ENCODE results near the gene C2CD2L. TPM values are rescaled to one million over a fixed set of nuclear protein-coding genes. Genes with fewer than 3 reads are reported as not detected.

Gene C2CD2L
- total RNA-seq, 1 experiment from 2014 or later, result 5.6 TPM

GRCh38 chr11:119144825-119145486, 37.8 kb downstream of the C2CD2L start:
- H3K4me1 Mint-ChIP-seq, result peaks cover 19 to 28% of the 10 kb centered on the region in 2 experiments
- Histone ChIP-seq H2AK5ac (ENCODE audit: insufficient read length, low read length) (no peak overlapping the region), H3K9me3 (ENCODE audit: control insufficient read depth, low read depth, low read length) (no peaks in the 10 kb centered on the region), H2AFZ (ENCODE audit: low read length) (no peak overlapping the region), H4K91ac (ENCODE audit: insufficient read length, low read depth, low read length) (no peak overlapping the region), H2BK5ac (ENCODE audit: insufficient read length, low read length) (no peak overlapping the region), H3K23me2 (ENCODE audit: insufficient read length, low read depth, low read length, poor library complexity, severe bottlenecking) (peaks cover 14% of the 10 kb centered on the region), H2BK15ac (ENCODE audit: low read depth, low read length) (no peak overlapping the region), H3K4me1 (ENCODE audit: insufficient read depth, low read length) (no peaks in the 10 kb centered on the region; the same call in 1 of the 2 replicates), H3K27me3 (ENCODE audit: insufficient read depth, low read length) (peaks cover 10% of the 10 kb centered on the region; the same call in 1 of the 2 replicates), H3K27ac (ENCODE audit: insufficient read length, low read depth, low read length) (no peak overlapping the region), H2BK120ac (ENCODE audit: low read depth, low read length, poor library complexity, severe bottlenecking) (no peak overlapping the region), H3K18ac (ENCODE audit: insufficient read length, low read depth, low read length) (no peak overlapping the region), H3K79me1 (ENCODE audit: insufficient read depth, low read depth, low read length, poor library complexity, severe bottlenecking) (no peaks in the 10 kb centered on the region), H3K79me2 (ENCODE audit: insufficient read depth, low read length) (no peaks in the 10 kb centered on the region), H4K5ac (ENCODE audit: insufficient read length, low read depth, low read length) (no peak overlapping the region), H3K4ac (ENCODE audit: low read depth, low read length) (no peak overlapping the region), H4K8ac (replicated peaks; ENCODE audit: insufficient read length, low read depth, low read length) (no peak overlapping the region), H2BK12ac (ENCODE audit: insufficient read length, low read depth, low read length) (no peak overlapping the region), H3K9ac (ENCODE audit: extremely low read depth, insufficient read length, low read length) (no peak overlapping the region), H3T11ph (ENCODE audit: low read length) (no peak overlapping the region), H4K20me1 (ENCODE audit: control insufficient read depth, insufficient read depth, insufficient read length) (no peaks in the 10 kb centered on the region), H3K23ac (ENCODE audit: insufficient read length, low read depth, low read length) (no peak overlapping the region), H3K4me2 (ENCODE audit: insufficient read depth, insufficient read length, low read length) (no peak overlapping the region), H3K14ac (ENCODE audit: insufficient read depth, low read length) (no peak overlapping the region), H3K56ac (ENCODE audit: insufficient read length, low read depth, low read length) (no peak overlapping the region), H2BK20ac (ENCODE audit: low read depth, low read length, poor library complexity, severe bottlenecking) (no peak overlapping the region)
- no peaks in the 10 kb centered on the region; a peak in 2 of 7 replicates for H3K36me3 Mint-ChIP-seq (ENCODE audit: insufficient read depth in 1 of 3, low read depth in 3 of 3)
- H3K27me3 Mint-ChIP-seq (ENCODE audit: low read depth), result peaks cover 49% of the 10 kb centered on the region
- H3K9me3 Mint-ChIP-seq, result no peaks in the 10 kb centered on the region
- no CpG with 5 or more reads among the region's 7 CpGs for WGBS (ENCODE audit: extremely low coverage, insufficient read length, low lambda C conversion rate)
- DNase-seq, result peak; percentile 90
- TF ChIP-seq CTCF (conservative IDR thresholded peaks at IDR 0.05), result peak; percentile 77
- H3K4me3 Mint-ChIP-seq, result peak overlapping the region in 1 of 2 experiments; percentile 54; a peak in 1 of 5 replicates
- peak overlapping the region in 1 of 3 experiments; percentile 44; a peak in 1 of 7 replicates for H3K27ac Mint-ChIP-seq

Data from H9 (cell line).